MM.1S (cell line): ENCODE data around the gene TAS2R60.

Experiments used
- EZH2phosphoT487 ChIP-seq: fragments of 300-600 bp; sonication (generic); IDR thresholded peaks from 2 replicates; pipeline ENCODE4 v1.6.1; 2018; ENCODE audit warnings: antibody characterized with exemption, low read length
- TF ChIP-seq, protein P1 (sequence below): fragments of 300-600 bp; sonication (generic); IDR thresholded peaks from 2 replicates; pipeline ENCODE4 v1.5.1; 2016; ENCODE audit warnings: antibody characterized with exemption, low read length, mixed read lengths

DNA sequence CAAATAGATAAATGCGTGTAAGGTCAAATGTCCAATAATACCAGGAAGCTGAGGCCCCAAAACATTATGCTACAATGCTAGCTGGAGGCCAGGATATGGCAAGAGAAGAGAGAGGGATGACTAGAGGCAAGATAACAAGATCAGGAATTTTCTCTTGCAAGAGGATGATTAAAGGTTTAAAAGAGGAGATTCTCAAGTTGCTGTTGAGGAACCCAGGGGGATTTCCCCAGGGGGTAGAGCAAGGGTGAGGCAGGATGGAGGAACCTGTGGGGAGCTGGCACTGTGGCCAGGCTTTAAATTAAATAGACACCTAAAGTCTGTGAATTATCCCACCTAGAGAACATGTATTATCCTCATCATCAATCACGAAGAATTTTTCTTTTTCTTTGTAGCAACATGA, 3.4 kb upstream of the TAS2R60 start:
- TF ChIP-seq, protein P1, sequence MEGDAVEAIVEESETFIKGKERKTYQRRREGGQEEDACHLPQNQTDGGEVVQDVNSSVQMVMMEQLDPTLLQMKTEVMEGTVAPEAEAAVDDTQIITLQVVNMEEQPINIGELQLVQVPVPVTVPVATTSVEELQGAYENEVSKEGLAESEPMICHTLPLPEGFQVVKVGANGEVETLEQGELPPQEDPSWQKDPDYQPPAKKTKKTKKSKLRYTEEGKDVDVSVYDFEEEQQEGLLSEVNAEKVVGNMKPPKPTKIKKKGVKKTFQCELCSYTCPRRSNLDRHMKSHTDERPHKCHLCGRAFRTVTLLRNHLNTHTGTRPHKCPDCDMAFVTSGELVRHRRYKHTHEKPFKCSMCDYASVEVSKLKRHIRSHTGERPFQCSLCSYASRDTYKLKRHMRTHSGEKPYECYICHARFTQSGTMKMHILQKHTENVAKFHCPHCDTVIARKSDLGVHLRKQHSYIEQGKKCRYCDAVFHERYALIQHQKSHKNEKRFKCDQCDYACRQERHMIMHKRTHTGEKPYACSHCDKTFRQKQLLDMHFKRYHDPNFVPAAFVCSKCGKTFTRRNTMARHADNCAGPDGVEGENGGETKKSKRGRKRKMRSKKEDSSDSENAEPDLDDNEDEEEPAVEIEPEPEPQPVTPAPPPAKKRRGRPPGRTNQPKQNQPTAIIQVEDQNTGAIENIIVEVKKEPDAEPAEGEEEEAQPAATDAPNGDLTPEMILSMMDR, result no peak
- no peak for TF ChIP-seq EZH2phosphoT487
